Panc1 (cell line): ENCODE measurements around the gene CRK. TPM values are rescaled to one million over a fixed set of nuclear protein-coding genes. Genes with fewer than 3 reads are reported as not detected.

ENCODE experiments used
- ATAC-seq: fragments of 200-7000 bp; cut with Tn5 transposase; 2 replicates; pipeline ENCODE4 v1.9.1; 2020; ENCODE audit warnings: mild to moderate bottlenecking, moderate library complexity
- BruUV-seq: library from RNA; stranded (reverse); fragments of 400-500 nt; replicated peaks from 2 replicates; lab custom pipeline; 2021; lab: Mats Ljungman, UMichigan
- CTCF ChIA-PET: fragments of 300-600 bp; sonication (Branson Sonifier 250); formaldehyde crosslinking; loops from one replicate; lab custom pipeline; 2022; ENCODE audit warnings: antibody characterized with exemption; lab: Charles Lee
- POLR2A ChIA-PET: fragments of 300-600 bp; sonication (Branson Sonifier 250); formaldehyde crosslinking; loops from one replicate; lab custom pipeline; 2022; ENCODE audit warnings: antibody characterized with exemption; lab: Charles Lee
- DNase-seq: peaks from one replicate; pipeline ENCODE4 v3.0.0-alpha.2; 2010; ENCODE audit warnings: low read depth, low spot score
- H3K27ac ChIP-seq: 2 replicates; pipeline ENCODE4 v1.5.1; 2011; ENCODE audit warnings: mild to moderate bottlenecking, low read length, inconsistent platforms
- H3K27me3 ChIP-seq: fragments of 200-500 bp; sonication (Bioruptor generic); 2 replicates; pipeline ENCODE4 v1.6.0; 2014; ENCODE audit warnings: low read length, inconsistent platforms; ENCODE audit not compliant: control insufficient read depth, insufficient read depth
- H3K36me3 ChIP-seq: fragments of 200-500 bp; sonication (Bioruptor generic); 2 replicates; pipeline ENCODE4 v1.5.1; 2014; ENCODE audit warnings: inconsistent platforms, mild to moderate bottlenecking, low read length, moderate library complexity; ENCODE audit not compliant: control insufficient read depth, insufficient read depth
- H3K4me1 ChIP-seq: 2 replicates; pipeline ENCODE4 v1.5.1; 2011; ENCODE audit warnings: inconsistent platforms, mild to moderate bottlenecking, low read length, moderate library complexity; ENCODE audit not compliant: control insufficient read depth, insufficient read depth
- H3K4me3 ChIP-seq, 2 experiments: 2 replicates each; pipeline ENCODE4 v1.5.1; 2011 to 2012; ENCODE audit warnings: low read depth in 2 of 2, low read length in 2 of 2, mild to moderate bottlenecking in 2 of 2, inconsistent platforms in 1 of 2, moderate library complexity in 1 of 2
- H3K9me3 ChIP-seq: fragments of 200-500 bp; sonication (Bioruptor generic); 2 replicates; pipeline ENCODE4 v1.5.1; 2014; ENCODE audit warnings: low read depth, mild to moderate bottlenecking, inconsistent platforms, low read length, moderate library complexity; ENCODE audit not compliant: control insufficient read depth, insufficient read depth
- POLR2AphosphoS5 ChIP-seq: IDR thresholded peaks from 2 replicates; pipeline ENCODE4 v1.6.1; 2012; ENCODE audit warnings: mild to moderate bottlenecking, low read depth, low read length, moderate library complexity
- SIN3A ChIP-seq: IDR thresholded peaks from 2 replicates; pipeline ENCODE4 v1.6.1; 2012; ENCODE audit warnings: low read depth, mild to moderate bottlenecking, low read length, moderate library complexity, borderline replicate concordance; ENCODE audit not compliant: insufficient read depth
- TCF7L2 ChIP-seq: IDR thresholded peaks from 2 replicates; pipeline ENCODE4 v1.6.1; 2011; ENCODE audit warnings: mild to moderate bottlenecking, low read depth, low read length, inconsistent platforms
- in situ Hi-C: cut with HindIII; loops from 2 replicates; pipeline ENCODE4 v1.10.0; 2016; ENCODE audit warnings: low sequenced_read_pairs, low pct_unique_long_range_greater_than_20kb
- intact Hi-C: fragments of 100-400 bp; cut with micrococcal nuclease; formaldehyde crosslinking; loops from one replicate; pipeline ENCODE4 v1.10.0; 2022; ENCODE audit not compliant: unreplicated experiment
- total RNA-seq: library from RNA; stranded (reverse); gene quantifications from one replicate; pipeline ENCODE4 v1.2.1, GENCODE V29; 2021; ENCODE audit not compliant: unreplicated experiment
- TF ChIP-seq, protein P1 (sequence below): fragments of 450-650 bp; IDR thresholded peaks from 2 replicates; pipeline ENCODE4 v1.5.1; 2017; ENCODE audit warnings: mild to moderate bottlenecking
- TF ChIP-seq, protein P2 (sequence below), 2 experiments: IDR thresholded peaks; 2 replicates each; pipeline ENCODE4 v1.6.1; 2011 to 2012; ENCODE audit warnings: low read depth in 2 of 2, control low read depth in 1 of 2, low read length in 1 of 2, mild to moderate bottlenecking in 1 of 2, moderate library complexity in 1 of 2; ENCODE audit not compliant: insufficient read depth in 1 of 2

The CRK gene
- total RNA-seq, 1 experiment from 2014 or later = 67.0 TPM

DNA sequence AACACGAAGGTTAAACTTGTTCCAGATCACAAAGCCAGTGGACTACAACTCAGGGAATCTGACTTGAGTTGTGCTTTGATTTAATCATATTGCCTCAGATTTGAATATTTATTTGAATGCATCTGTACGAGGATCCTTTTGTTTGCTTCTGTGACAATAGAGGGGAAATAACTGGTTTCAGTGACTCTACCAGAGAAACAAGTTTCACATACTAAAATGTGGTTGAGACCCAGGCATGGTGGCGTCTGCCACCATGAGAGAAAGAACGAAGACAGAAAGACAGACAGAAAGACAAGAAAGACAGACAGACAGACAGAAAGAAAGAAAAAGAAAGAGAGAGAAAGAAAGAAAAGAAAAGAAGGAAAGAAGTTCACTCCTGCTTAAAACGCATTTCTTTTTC is 80.0 kb downstream of the CRK start:
- Histone ChIP-seq H3K4me1 (peaks cover 55% of the 10 kb centered on the region), H3K9me3 (no peaks in the 10 kb centered on the region), H3K4me3 (no peak overlapping the region), H3K27me3 (no peaks in the 10 kb centered on the region), H3K36me3 (no peaks in the 10 kb centered on the region; the same call in 1 of the 2 replicates), H3K27ac (no peak overlapping the region; the same call in 1 of the 2 replicates)
- in situ Hi-C loops (no loop called here), intact Hi-C loops (no loop called here)
- ChIA-PET CTCF (interaction anchor here (1.6 kb wide), 1 partner anchor 10 kb away, joined by 8 read pairs; no protein-coding TSS in a partner anchor), POLR2A (no interaction called here)
- TF ChIP-seq, protein P1, sequence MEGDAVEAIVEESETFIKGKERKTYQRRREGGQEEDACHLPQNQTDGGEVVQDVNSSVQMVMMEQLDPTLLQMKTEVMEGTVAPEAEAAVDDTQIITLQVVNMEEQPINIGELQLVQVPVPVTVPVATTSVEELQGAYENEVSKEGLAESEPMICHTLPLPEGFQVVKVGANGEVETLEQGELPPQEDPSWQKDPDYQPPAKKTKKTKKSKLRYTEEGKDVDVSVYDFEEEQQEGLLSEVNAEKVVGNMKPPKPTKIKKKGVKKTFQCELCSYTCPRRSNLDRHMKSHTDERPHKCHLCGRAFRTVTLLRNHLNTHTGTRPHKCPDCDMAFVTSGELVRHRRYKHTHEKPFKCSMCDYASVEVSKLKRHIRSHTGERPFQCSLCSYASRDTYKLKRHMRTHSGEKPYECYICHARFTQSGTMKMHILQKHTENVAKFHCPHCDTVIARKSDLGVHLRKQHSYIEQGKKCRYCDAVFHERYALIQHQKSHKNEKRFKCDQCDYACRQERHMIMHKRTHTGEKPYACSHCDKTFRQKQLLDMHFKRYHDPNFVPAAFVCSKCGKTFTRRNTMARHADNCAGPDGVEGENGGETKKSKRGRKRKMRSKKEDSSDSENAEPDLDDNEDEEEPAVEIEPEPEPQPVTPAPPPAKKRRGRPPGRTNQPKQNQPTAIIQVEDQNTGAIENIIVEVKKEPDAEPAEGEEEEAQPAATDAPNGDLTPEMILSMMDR = no peak
- no peak for TF ChIP-seq SIN3A
- TF ChIP-seq TCF7L2 = no peak
- TF ChIP-seq, protein P2, sequence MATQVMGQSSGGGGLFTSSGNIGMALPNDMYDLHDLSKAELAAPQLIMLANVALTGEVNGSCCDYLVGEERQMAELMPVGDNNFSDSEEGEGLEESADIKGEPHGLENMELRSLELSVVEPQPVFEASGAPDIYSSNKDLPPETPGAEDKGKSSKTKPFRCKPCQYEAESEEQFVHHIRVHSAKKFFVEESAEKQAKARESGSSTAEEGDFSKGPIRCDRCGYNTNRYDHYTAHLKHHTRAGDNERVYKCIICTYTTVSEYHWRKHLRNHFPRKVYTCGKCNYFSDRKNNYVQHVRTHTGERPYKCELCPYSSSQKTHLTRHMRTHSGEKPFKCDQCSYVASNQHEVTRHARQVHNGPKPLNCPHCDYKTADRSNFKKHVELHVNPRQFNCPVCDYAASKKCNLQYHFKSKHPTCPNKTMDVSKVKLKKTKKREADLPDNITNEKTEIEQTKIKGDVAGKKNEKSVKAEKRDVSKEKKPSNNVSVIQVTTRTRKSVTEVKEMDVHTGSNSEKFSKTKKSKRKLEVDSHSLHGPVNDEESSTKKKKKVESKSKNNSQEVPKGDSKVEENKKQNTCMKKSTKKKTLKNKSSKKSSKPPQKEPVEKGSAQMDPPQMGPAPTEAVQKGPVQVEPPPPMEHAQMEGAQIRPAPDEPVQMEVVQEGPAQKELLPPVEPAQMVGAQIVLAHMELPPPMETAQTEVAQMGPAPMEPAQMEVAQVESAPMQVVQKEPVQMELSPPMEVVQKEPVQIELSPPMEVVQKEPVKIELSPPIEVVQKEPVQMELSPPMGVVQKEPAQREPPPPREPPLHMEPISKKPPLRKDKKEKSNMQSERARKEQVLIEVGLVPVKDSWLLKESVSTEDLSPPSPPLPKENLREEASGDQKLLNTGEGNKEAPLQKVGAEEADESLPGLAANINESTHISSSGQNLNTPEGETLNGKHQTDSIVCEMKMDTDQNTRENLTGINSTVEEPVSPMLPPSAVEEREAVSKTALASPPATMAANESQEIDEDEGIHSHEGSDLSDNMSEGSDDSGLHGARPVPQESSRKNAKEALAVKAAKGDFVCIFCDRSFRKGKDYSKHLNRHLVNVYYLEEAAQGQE (IDR thresholded peaks at IDR 0.05; ENCODE audit: insufficient read depth in 1 of 2, low read depth in 2 of 2, low read length in 1 of 2) = no peak
- no peak for TF ChIP-seq POLR2AphosphoS5
- DNase-seq (no peak), ATAC-seq (no peak)
- BruUV-seq = no TSS peak

DNA sequence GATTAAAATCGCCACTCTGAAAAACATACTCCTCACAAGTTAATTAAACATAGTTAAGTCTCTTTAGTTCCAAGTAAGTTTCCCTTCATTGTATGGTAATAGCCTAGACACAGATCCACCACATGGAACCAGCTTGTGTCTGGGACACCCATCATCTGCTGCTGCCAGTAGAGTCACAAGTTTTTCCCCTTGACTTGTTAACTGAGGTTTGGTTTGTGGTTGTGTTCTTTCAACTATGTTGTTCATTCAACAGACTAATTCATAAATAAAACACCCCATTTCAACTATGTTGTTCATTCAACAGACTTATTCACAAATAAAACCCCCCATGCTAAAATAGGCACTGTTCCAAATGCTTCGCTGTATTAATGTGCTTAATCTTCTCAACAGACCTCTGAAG is 80.4 kb downstream of the CRK start:
- ATAC-seq (no peak), DNase-seq (no peak)
- Histone ChIP-seq H3K4me1 (peaks cover 51% of the 10 kb centered on the region), H3K36me3 (no peaks in the 10 kb centered on the region; the same call in 1 of the 2 replicates), H3K4me3 (no peak overlapping the region), H3K27ac (no peak overlapping the region; the same call in 1 of the 2 replicates), H3K9me3 (no peaks in the 10 kb centered on the region), H3K27me3 (no peaks in the 10 kb centered on the region)
- intact Hi-C loops (no loop called here), in situ Hi-C loops (no loop called here)
- TF ChIP-seq POLR2AphosphoS5 (no peak), SIN3A (no peak), TCF7L2 (no peak)
- TF ChIP-seq, protein P2 (IDR thresholded peaks at IDR 0.05; ENCODE audit: insufficient read depth in 1 of 2, low read depth in 2 of 2, low read length in 1 of 2) = no peak
- TF ChIP-seq, protein P1 = no peak
- ChIA-PET CTCF (no interaction called here), POLR2A (interaction anchor here (0.6 kb wide), 1 partner anchor 54 kb away, joined by 5 read pairs; no protein-coding TSS in a partner anchor)
- BruUV-seq = no TSS peak
